NOMO-1 treated with DMSO at 0.1 percent for 48 hours (cell line): ENCODE results near the gene HOXB7.

Experiments
- DNase-seq: peaks from one replicate; lab custom pipeline; 2025; ENCODE audit not compliant: unreplicated experiment; lab: John Stamatoyannopoulos, UW

The HOXB7 gene

GRCh38 chr17:48569674-48570324 is 41.0 kb downstream of the HOXB7 start:
- DNase-seq, result no peak

- DNase-seq, result no peak
These were observed 41.6 kb downstream of the HOXB7 start for GRCh38 chr17:48569240-48569582.

GRCh38 chr17:48568499-48569239 is 42.1 kb downstream of the HOXB7 start:
- no peak for DNase-seq

GRCh38 chr17:48567646-48568354 is 43.0 kb downstream of the HOXB7 start:
- no peak for DNase-seq

GRCh38 chr17:48567209-48567608 is 43.6 kb downstream of the HOXB7 start:
- DNase-seq, result no peak

GRCh38 chr17:48566717-48567116 is 44.1 kb downstream of the HOXB7 start:
- DNase-seq, result no peak

- DNase-seq, result no peak
These were observed 44.7 kb downstream of the HOXB7 start for GRCh38 chr17:48565925-48566710.

- no peak for DNase-seq
These were observed 45.7 kb downstream of the HOXB7 start for GRCh38 chr17:48565022-48565554.

- DNase-seq, result no peak
These were observed 46.4 kb downstream of the HOXB7 start for GRCh38 chr17:48564188-48565021.

GRCh38 chr17:48563867-48564187 is 47.0 kb downstream of the HOXB7 start:
- no peak for DNase-seq

GRCh38 chr17:48563385-48563838 is 47.4 kb downstream of the HOXB7 start:
- DNase-seq, result no peak

- DNase-seq, result no peak
These were observed 47.9 kb downstream of the HOXB7 start for GRCh38 chr17:48562934-48563333.

- DNase-seq, result no peak
These were observed 48.7 kb downstream of the HOXB7 start for GRCh38 chr17:48561884-48562810.

- no peak for DNase-seq
These were observed 50.7 kb downstream of the HOXB7 start for GRCh38 chr17:48559840-48560817.

GRCh38 chr17:48559122-48559839 is 51.5 kb downstream of the HOXB7 start:
- DNase-seq, result no peak

GRCh38 chr17:48558831-48559121 is 52.0 kb downstream of the HOXB7 start:
- no peak for DNase-seq

GRCh38 chr17:48558057-48558830 is 52.6 kb downstream of the HOXB7 start:
- DNase-seq, result no peak
